GM04504 (cell line): ENCODE data around the gene CADM2.
"Not testable (repeated sequence)": the region's sequence is repeated elsewhere in the genome, so short reads cannot be mapped to it uniquely, and the experiment has no call there.

ENCODE experiments used
- DNase-seq: peaks from one replicate; pipeline ENCODE4 v3.0.0-alpha.2; 2012; ENCODE audit warnings: low read depth

Gene CADM2

GRCh38 chr3:85672761-85673160 is 714.0 kb downstream of the CADM2 start:
- no peak for DNase-seq

- DNase-seq = no peak
Measured at GRCh38 chr3:85678713-85679112, 719.9 kb downstream of the CADM2 start.

- DNase-seq = no peak
Measured at GRCh38 chr3:85681906-85682305, 723.1 kb downstream of the CADM2 start.

GRCh38 chr3:85691196-85691595 is 732.4 kb downstream of the CADM2 start:
- DNase-seq = no peak

- no peak for DNase-seq
Measured at GRCh38 chr3:85697156-85697555, 738.4 kb downstream of the CADM2 start.

- no peak for DNase-seq
Measured at GRCh38 chr3:85706130-85706529, 747.3 kb downstream of the CADM2 start.

- not testable (repeated sequence) for DNase-seq
Measured at GRCh38 chr3:85708325-85708724, 749.5 kb downstream of the CADM2 start.

GRCh38 chr3:85709346-85709892 is 750.6 kb downstream of the CADM2 start:
- DNase-seq = no peak

- DNase-seq = no peak
Measured at GRCh38 chr3:85710490-85710889, 751.7 kb downstream of the CADM2 start.

- no peak for DNase-seq
Measured at GRCh38 chr3:85721409-85722145, 762.8 kb downstream of the CADM2 start.

- no peak for DNase-seq
Measured at GRCh38 chr3:85725809-85726208, 767.0 kb downstream of the CADM2 start.

- no peak for DNase-seq
Measured at GRCh38 chr3:85726241-85726640, 767.5 kb downstream of the CADM2 start.

GRCh38 chr3:85737846-85738245 is 779.1 kb downstream of the CADM2 start:
- no peak for DNase-seq

GRCh38 chr3:85740561-85740960 is 781.8 kb downstream of the CADM2 start:
- no peak for DNase-seq

GRCh38 chr3:85758442-85758841 is 799.7 kb downstream of the CADM2 start:
- no peak for DNase-seq

- DNase-seq = no peak
Measured at GRCh38 chr3:85760342-85760741, 801.6 kb downstream of the CADM2 start.

GRCh38 chr3:85780806-85781205 is 822.0 kb downstream of the CADM2 start:
- no peak for DNase-seq

GRCh38 chr3:85781806-85782205 is 823.0 kb downstream of the CADM2 start:
- no peak for DNase-seq

- no peak for DNase-seq
Measured at GRCh38 chr3:85783291-85783690, 824.5 kb downstream of the CADM2 start.

- DNase-seq = no peak
Measured at GRCh38 chr3:85785766-85786165, 827.0 kb downstream of the CADM2 start.

- DNase-seq = no peak
Measured at GRCh38 chr3:85790445-85791030, 831.7 kb downstream of the CADM2 start.

- no peak for DNase-seq
Measured at GRCh38 chr3:85796140-85796539, 837.4 kb downstream of the CADM2 start.

- DNase-seq = no peak
Measured at GRCh38 chr3:85800676-85801075, 841.9 kb downstream of the CADM2 start.

- no peak for DNase-seq
Measured at GRCh38 chr3:85801955-85802354, 843.2 kb downstream of the CADM2 start.
